Large intestine (tissue), 3 donors: ENCODE data around the gene MAPK8IP1. TPM values are rescaled to one million over a fixed set of nuclear protein-coding genes. Genes with fewer than 3 reads are reported as not detected.

Source experiments
- DNase-seq, 2 donors: peaks; one replicate each; pipeline versions ENCODE4 v3.0.0 to v3.0.0-alpha.2; 2013
- H3K27ac ChIP-seq: one replicate; pipeline ENCODE4 v1.5.1; 2013; ENCODE audit warnings: low read length
- H3K27me3 ChIP-seq: 2 replicates; pipeline ENCODE4 v1.6.1; 2013; ENCODE audit warnings: low read length; ENCODE audit not compliant: control insufficient read depth, insufficient read depth
- H3K36me3 ChIP-seq: 2 replicates; pipeline ENCODE4 v1.6.1; 2013; ENCODE audit warnings: low read length; ENCODE audit not compliant: control insufficient read depth, insufficient read depth
- H3K4me1 ChIP-seq: one replicate; pipeline ENCODE4 v1.6.1; 2013; ENCODE audit warnings: low read length; ENCODE audit not compliant: control insufficient read depth, insufficient read depth
- H3K4me3 ChIP-seq: one replicate; pipeline ENCODE4 v1.5.1; 2013; ENCODE audit warnings: low read length
- H3K9me3 ChIP-seq: one replicate; pipeline ENCODE4 v1.6.1; 2013; ENCODE audit warnings: mild to moderate bottlenecking, low read depth, low read length, moderate library complexity; ENCODE audit not compliant: control insufficient read depth
- WGBS: methylation state at CpG from one replicate; pipeline ENCODE4 v1.1.5; 2013; ENCODE audit warnings: low lambda C conversion rate; ENCODE audit not compliant: insufficient coverage; 5-methylcytosine and 5-hydroxymethylcytosine counted together
- polyA plus RNA-seq: library from polyadenylated mRNA; unstranded; fragments of 120-200 nt; gene quantifications from one replicate; pipeline ENCODE4 v1.2.1, GENCODE V29; 2013

The MAPK8IP1 gene
- polyA plus RNA-seq, 1 donor: 9.0 TPM

GRCh38 chr11:45919806-45920530 lies 34.5 kb downstream of the MAPK8IP1 start:
- H3K27me3 ChIP-seq: peaks cover 30% of the 10 kb centered on the region
- WGBS: no CpG with 5 or more reads among the region's 13 CpGs
- no peak overlapping the region for H3K4me3 ChIP-seq
- DNase-seq: no peak
- H3K27ac ChIP-seq: no peak overlapping the region
- no peaks in the 10 kb centered on the region for H3K9me3 ChIP-seq
- peaks cover 11% of the 10 kb centered on the region for H3K4me1 ChIP-seq
- H3K36me3 ChIP-seq: peaks cover 9% of the 10 kb centered on the region

DNA sequence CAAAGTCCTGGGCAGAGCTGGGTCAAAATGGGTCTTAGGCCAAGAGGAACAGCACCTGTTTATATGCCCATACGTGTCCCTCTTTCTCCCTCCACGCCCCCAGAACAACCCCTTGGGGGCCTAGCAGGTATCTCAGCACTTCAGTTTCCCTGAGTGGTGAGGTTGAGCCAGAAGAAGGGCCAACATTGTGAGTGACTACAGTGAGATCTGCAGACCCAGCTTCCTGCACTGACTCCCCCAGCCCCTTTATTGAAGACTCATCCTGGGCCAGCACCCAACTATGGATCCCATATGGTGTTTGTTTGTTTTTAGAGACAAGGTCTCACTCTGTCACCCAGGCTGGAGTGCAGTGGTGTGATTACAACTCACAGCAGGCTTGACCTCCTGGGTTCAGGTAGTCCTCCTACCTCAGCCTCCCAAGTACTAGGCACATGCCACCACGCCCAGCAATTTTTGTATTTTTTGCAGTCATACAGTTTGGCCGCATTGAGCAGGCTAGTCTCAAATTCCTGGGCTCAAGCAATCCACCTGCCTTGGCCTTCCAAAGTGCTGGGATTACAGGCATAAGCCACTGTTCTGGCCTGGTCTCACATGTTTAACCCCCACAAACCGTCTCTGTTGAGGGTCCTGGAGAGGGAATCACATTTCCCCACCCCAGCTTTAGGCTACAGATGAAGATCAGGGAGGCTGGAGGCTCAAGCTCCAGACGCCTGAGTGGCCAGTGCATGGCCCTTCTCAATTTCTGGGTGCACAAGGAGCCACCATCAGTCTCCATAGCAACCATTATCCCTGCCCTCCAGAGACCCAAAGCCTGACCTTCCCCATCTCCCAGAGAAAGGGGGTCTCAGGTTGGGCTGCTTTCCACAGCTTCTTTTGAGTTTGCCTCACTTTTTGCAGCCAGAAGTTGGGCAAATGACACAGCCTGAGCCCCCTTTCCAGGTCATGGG lies 35.4 kb downstream of the MAPK8IP1 start:
- Histone ChIP-seq H3K4me1 (peaks cover 11% of the 10 kb centered on the region), H3K36me3 (peaks cover 3% of the 10 kb centered on the region), H3K4me3 (no peak overlapping the region), H3K9me3 (no peaks in the 10 kb centered on the region), H3K27ac (no peak overlapping the region), H3K27me3 (peaks cover 30% of the 10 kb centered on the region)
- no CpG with 5 or more reads among the region's 6 CpGs for WGBS
- no peak for DNase-seq

DNA sequence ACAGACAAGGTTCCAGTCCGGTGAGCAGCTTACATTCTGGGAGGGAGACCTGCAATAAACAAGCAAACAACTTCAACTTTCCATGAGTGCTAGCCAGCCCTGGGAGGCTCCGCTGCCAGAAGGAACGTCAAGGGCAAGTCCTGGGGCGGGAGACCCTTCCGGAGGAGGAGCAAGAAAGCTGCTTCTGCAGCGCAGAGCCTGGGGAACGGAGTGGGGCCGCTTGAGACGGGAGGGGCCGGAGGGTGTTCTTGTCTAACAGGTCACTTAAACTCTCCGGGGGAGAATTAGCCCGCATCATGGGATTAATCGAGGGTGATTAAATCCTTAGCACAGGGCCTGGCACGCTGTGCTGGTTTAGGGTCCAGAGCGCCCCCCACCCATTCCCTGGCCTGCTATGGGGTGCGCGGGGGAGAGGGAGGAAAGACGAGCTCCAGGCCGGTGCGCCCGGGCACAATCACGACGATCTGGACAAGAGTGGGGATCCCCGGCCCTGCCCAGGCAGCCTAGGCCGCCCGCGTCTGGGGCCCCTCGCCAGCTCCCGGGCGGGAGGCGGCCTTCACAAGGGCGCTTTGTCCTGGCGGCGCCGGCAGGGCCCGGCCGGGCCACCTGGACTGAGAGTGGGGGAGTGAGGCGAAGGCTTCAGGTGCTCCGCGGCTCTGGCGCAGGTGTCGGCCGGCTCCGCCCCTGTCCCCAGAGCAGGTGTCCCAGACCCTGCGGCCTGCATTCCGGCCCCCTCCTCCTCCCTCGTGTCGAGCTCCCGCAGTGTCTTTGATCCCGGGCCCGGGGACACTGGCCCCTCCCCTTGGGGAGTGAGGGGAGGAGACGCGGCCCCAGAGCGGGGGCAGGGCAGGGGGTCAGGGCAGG lies 36.3 kb downstream of the MAPK8IP1 start:
- peaks cover 8% of the 10 kb centered on the region for H3K4me1 ChIP-seq
- DNase-seq: peak; percentile 40 to 70
- no peak overlapping the region for H3K27ac ChIP-seq
- H3K9me3 ChIP-seq: no peaks in the 10 kb centered on the region
- WGBS: no CpG with 5 or more reads among the region's 54 CpGs
- H3K36me3 ChIP-seq: no peaks in the 10 kb centered on the region
- peak overlapping the region; percentile 19 for H3K4me3 ChIP-seq
- H3K27me3 ChIP-seq: peaks cover 30% of the 10 kb centered on the region

DNA sequence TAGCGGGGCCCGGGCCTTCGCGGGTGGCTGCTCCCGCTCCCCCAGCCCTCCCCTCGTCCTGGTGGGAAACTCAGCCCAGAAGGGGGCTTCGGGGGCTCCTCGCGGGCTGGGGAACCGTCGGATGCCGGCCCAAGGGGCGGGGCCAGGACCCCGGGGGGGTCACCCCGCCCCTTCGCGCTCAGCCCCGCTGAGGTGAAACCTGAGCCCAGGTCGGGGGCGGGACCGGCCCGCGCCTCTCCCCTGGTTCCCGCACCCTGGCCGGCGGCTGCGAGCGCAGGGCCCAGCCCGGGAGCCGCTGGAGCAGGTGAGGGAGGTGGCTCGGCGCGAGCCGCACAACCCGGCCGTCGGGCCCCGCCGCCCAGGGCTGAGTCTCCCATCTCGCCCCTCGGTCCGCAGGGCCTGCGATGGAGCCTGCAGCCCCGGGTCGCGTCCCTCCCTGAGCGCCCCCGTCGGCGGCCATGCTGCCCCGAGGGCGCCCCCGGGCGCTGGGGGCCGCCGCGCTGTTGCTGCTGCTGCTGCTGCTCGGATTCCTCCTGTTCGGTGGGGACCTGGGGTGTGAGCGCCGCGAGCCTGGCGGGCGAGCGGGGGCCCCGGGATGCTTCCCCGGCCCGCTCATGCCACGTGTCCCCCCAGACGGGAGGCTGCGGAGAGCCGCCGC lies 37.1 kb downstream of the MAPK8IP1 start, which contains the start of gene LARGE2:
Gene LARGE2, plus strand, starts transcription at position 232 of the 658 bp plus-strand sequence. Its CDS starts 227 bp downstream, at position 459.
- H3K4me1 ChIP-seq: peaks cover 6% of the 10 kb centered on the region
- peaks cover 30% of the 10 kb centered on the region for H3K27me3 ChIP-seq
- H3K27ac ChIP-seq: no peak within 1 kb of the TSS
- DNase-seq: peak in 1 of 2 donors; percentile 25
- no peaks in the 10 kb centered on the region for H3K36me3 ChIP-seq
- H3K4me3 ChIP-seq: peak within 1 kb of the TSS; percentile 19
- no CpG with 5 or more reads among the region's 73 CpGs for WGBS
- H3K9me3 ChIP-seq: no peaks in the 10 kb centered on the region

DNA sequence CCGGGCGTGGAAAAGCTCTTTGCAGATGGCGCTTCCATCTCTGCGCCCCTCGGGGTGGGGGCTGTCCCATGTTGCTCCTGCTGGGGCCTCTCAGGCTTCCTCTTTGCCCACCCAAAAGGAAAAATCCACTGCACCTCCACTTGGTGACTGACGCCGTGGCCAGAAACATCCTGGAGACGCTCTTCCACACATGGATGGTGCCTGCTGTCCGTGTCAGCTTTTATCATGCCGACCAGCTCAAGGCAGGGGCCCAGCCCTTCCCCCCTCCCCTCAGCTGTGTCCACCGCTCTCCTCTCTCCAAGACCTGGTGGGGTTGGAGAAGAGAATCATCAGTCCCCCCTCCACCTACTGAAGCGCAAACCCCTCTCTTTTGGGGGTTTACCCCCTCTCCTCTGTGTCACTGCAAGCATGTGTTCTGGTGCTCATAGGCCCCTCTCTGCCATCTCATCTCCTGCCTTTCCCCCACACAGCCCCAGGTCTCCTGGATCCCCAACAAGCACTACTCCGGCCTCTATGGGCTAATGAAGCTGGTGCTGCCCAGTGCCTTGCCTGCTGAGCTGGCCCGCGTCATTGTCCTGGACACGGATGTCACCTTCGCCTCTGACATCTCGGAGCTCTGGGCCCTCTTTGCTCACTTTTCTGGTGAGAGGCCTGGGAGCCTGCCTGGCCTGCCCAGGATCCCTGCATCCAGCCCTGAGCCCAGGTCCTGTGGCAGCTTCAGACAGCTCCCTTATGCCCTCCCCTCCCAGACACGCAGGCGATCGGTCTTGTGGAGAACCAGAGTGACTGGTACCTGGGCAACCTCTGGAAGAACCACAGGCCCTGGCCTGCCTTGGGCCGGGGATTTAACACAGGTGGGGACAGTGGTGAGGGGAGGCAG lies 38.8 kb downstream of the MAPK8IP1 start:
- DNase-seq: no peak
- H3K27ac ChIP-seq: no peak overlapping the region
- no CpG with 5 or more reads among the region's 22 CpGs for whole genome bisulfite sequencing

DNA sequence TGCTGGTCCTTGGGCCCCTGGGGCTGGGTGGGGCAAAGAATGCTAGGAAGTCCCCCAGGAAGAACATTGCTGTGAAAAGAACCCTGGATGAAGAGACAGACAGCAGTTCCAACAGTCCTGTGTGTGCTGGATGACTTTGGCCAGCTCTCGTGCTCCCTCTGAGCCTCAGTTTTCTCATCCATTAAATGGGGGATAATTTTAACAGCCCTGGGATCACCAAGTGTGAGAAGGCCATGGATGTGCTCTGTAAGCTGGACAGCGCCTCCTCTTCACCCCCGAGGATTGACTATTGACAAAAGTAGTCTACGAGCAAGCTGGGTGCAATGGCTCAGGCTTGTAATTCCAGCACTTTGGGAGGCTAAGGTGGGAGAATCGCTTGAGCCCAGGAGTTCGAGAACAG lies 39.5 kb downstream of the MAPK8IP1 start:
- no CpG with 5 or more reads among the region's 6 CpGs for WGBS
- Histone ChIP-seq H3K36me3 (no peaks in the 10 kb centered on the region), H3K27ac (no peak overlapping the region), H3K4me1 (peaks cover 9% of the 10 kb centered on the region), H3K4me3 (no peak overlapping the region), H3K27me3 (peaks cover 30% of the 10 kb centered on the region), H3K9me3 (no peaks in the 10 kb centered on the region)
- no peak for DNase-seq

More for the DNA sequence above, 38.8 kb downstream of the MAPK8IP1 start:
- no peaks in the 10 kb centered on the region for H3K9me3 ChIP-seq
- H3K27me3 ChIP-seq: peaks cover 30% of the 10 kb centered on the region
- H3K4me1 ChIP-seq: peaks cover 6% of the 10 kb centered on the region
- H3K4me3 ChIP-seq: no peak overlapping the region
- H3K36me3 ChIP-seq: no peaks in the 10 kb centered on the region

DNA sequence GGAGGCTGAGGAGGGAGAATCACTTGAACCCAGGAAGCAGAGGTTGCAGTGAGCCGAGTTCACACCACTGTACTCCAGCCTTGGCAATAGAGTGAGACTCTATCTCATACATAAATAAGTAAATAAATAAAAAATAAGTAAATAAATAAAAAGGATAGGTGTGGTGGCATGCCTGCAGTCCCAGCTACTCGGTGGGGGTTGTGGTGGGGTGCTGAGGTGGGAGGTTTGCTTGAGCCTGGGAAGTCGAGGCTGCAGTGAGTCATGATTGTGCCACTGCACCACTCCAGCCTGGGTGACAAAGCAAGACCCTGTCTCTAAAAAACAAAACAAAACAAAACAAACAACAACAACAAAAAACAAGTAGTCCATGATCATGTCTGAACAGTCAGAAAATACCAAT lies 40.1 kb downstream of the MAPK8IP1 start:
- WGBS: 100% methylated on average over 1 of the region's 3 CpGs
- H3K4me1 ChIP-seq: peaks cover 10% of the 10 kb centered on the region

GRCh38 chr11:45926001-45926401 lies 40.5 kb downstream of the MAPK8IP1 start:
- H3K36me3 ChIP-seq: no peaks in the 10 kb centered on the region
- WGBS: no CpG with 5 or more reads among the region's 12 CpGs

More for the DNA sequence above, 40.1 kb downstream of the MAPK8IP1 start:
- no peak for DNase-seq
- peaks cover 30% of the 10 kb centered on the region for H3K27me3 ChIP-seq
- no peak overlapping the region for H3K4me3 ChIP-seq
- H3K36me3 ChIP-seq: no peaks in the 10 kb centered on the region
- no peak overlapping the region for H3K27ac ChIP-seq
- H3K9me3 ChIP-seq: no peaks in the 10 kb centered on the region

More at GRCh38 chr11:45926001-45926401, 40.5 kb downstream of the MAPK8IP1 start:
- H3K9me3 ChIP-seq: no peaks in the 10 kb centered on the region
- DNase-seq: no peak
- peaks cover 10% of the 10 kb centered on the region for H3K4me1 ChIP-seq
- H3K4me3 ChIP-seq: no peak overlapping the region
- peaks cover 27% of the 10 kb centered on the region for H3K27me3 ChIP-seq
- H3K27ac ChIP-seq: no peak overlapping the region
